Stimulated activated CD4-positive, alpha-beta T cell treated with anti-CD3 and anti-CD28 coated beads, Interleukin-4, amount 100 ng/mL, for 24 hours (primary cell): ENCODE results near the gene ADH1A.
"Not testable (repeated sequence)": the region's sequence is repeated elsewhere in the genome, so short reads cannot be mapped to it uniquely, and the experiment has no call there.

Experiments used
- DNase-seq: peaks from one replicate; pipeline ENCODE4 v3.0.0-alpha.2; 2020

Gene ADH1A

GRCh38 chr4:99290848-99291786, at the start of gene ADH1A:
Gene ADH1A (minus strand): TSS chr4:99290985. CDS start chr4:99290914, 71 bp downstream.
- DNase-seq = no peak

GRCh38 chr4:99339172-99339571, 48.4 kb upstream of the ADH1A start:
- DNase-seq = no peak

- DNase-seq = no peak
Measured at GRCh38 chr4:99336553-99336952, 45.8 kb upstream of the ADH1A start.

GRCh38 chr4:99334880-99335279, 44.1 kb upstream of the ADH1A start:
- no peak for DNase-seq

GRCh38 chr4:99330648-99331047, 39.9 kb upstream of the ADH1A start:
- no peak for DNase-seq

GRCh38 chr4:99329876-99330275, 39.1 kb upstream of the ADH1A start:
- no peak for DNase-seq

GRCh38 chr4:99324979-99325378, 34.2 kb upstream of the ADH1A start:
- DNase-seq = no peak

- DNase-seq = no peak
Measured at GRCh38 chr4:99324361-99324760, 33.6 kb upstream of the ADH1A start.

- DNase-seq = no peak
Measured at GRCh38 chr4:99323756-99324155, 33.0 kb upstream of the ADH1A start.

GRCh38 chr4:99321241-99322191, 30.7 kb upstream of the ADH1A start, which contains the start of gene ADH1B:
Gene ADH1B (minus strand): TSS chr4:99321401. CDS start chr4:99321331, 70 bp downstream.
- no peak for DNase-seq

GRCh38 chr4:99317811-99318210, 27.0 kb upstream of the ADH1A start:
- DNase-seq = not testable (repeated sequence)

GRCh38 chr4:99317354-99317753, 26.6 kb upstream of the ADH1A start:
- no peak for DNase-seq

- DNase-seq = no peak
Measured at GRCh38 chr4:99315839-99316238, 25.1 kb upstream of the ADH1A start.

- no peak for DNase-seq
Measured at GRCh38 chr4:99314211-99314610, 23.4 kb upstream of the ADH1A start.

- no peak for DNase-seq
Measured at GRCh38 chr4:99310389-99310788, 19.6 kb upstream of the ADH1A start.

- DNase-seq = no peak
Measured at GRCh38 chr4:99305638-99306400, 15.0 kb upstream of the ADH1A start.

GRCh38 chr4:99301376-99302164, 10.8 kb upstream of the ADH1A start:
- no peak for DNase-seq

GRCh38 chr4:99300934-99301333, 10.1 kb upstream of the ADH1A start:
- no peak for DNase-seq

GRCh38 chr4:99293357-99293756, 2.6 kb upstream of the ADH1A start:
- DNase-seq = no peak

GRCh38 chr4:99285387-99285786, 5.4 kb downstream of the ADH1A start:
- DNase-seq = no peak

- DNase-seq = no peak
Measured at GRCh38 chr4:99282731-99283130, 8.1 kb downstream of the ADH1A start.

- no peak for DNase-seq
Measured at GRCh38 chr4:99281261-99281660, 9.5 kb downstream of the ADH1A start.
